GM19455 (cell line): ENCODE results near the gene DOC2A.
"Not testable (repeated sequence)": the region's sequence is repeated elsewhere in the genome, so short reads cannot be mapped to it uniquely, and the experiment has no call there.

ENCODE experiments used
- ATAC-seq: cut with Tn5 transposase; IDR thresholded peaks from one replicate; pipeline ENCODE4 v1.9.1; 2021; ENCODE audit not compliant: unreplicated experiment

The DOC2A gene

GRCh38 chr16:30010844-30011713 is at the start of gene DOC2A:
Gene DOC2A (minus strand): TSS chr16:30011027. CDS start chr16:30010222, 805 bp downstream.
- ATAC-seq, result no peak

GRCh38 chr16:30060346-30060745 is 49.5 kb upstream of the DOC2A start:
- no peak for ATAC-seq

GRCh38 chr16:30054959-30055553 is 44.2 kb upstream of the DOC2A start:
- ATAC-seq, result no peak

- no peak for ATAC-seq
These were observed 43.6 kb upstream of the DOC2A start for GRCh38 chr16:30054451-30054850.

- ATAC-seq, result peak; percentile 17
These were observed 42.7 kb upstream of the DOC2A start for GRCh38 chr16:30053376-30054015.

GRCh38 chr16:30052671-30053372 is 42.0 kb upstream of the DOC2A start:
- peak; percentile 65 for ATAC-seq

GRCh38 chr16:30051518-30051917 is 40.7 kb upstream of the DOC2A start:
- no peak for ATAC-seq

GRCh38 chr16:30049871-30050270 is 39.0 kb upstream of the DOC2A start:
- ATAC-seq, result no peak

- no peak for ATAC-seq
These were observed 35.8 kb upstream of the DOC2A start for GRCh38 chr16:30046588-30046987.

- ATAC-seq, result no peak
These were observed 35.4 kb upstream of the DOC2A start for GRCh38 chr16:30046178-30046577.

GRCh38 chr16:30041841-30042240 is 31.0 kb upstream of the DOC2A start:
- no peak for ATAC-seq

GRCh38 chr16:30040690-30041089 is 29.9 kb upstream of the DOC2A start:
- not testable (repeated sequence) for ATAC-seq

- no peak for ATAC-seq
These were observed 29.4 kb upstream of the DOC2A start for GRCh38 chr16:30040221-30040620.

GRCh38 chr16:30033270-30033669 is 22.4 kb upstream of the DOC2A start:
- no peak for ATAC-seq

- ATAC-seq, result no peak
These were observed 21.4 kb upstream of the DOC2A start for GRCh38 chr16:30032083-30032819.

GRCh38 chr16:30031477-30031918 is 20.7 kb upstream of the DOC2A start:
- ATAC-seq, result no peak

- ATAC-seq, result no peak
These were observed 20.1 kb upstream of the DOC2A start, which contains the start of gene TLCD3B for GRCh38 chr16:30030841-30031413. Gene TLCD3B (minus strand): TSS chr16:30031271. CDS start chr16:30030527, 744 bp downstream.

GRCh38 chr16:30030011-30030685 is 19.3 kb upstream of the DOC2A start:
- ATAC-seq, result no peak

- ATAC-seq, result no peak
These were observed 17.7 kb upstream of the DOC2A start for GRCh38 chr16:30028438-30029076.
